ENCODE results near the gene SEMA3G.

The SEMA3G gene

GRCh38 chr3:52408466-52408865 lies 36.4 kb downstream of the SEMA3G start:
- DNase-seq (ENCODE audit: low read depth), result no peak

GRCh38 chr3:52407779-52408178 lies 37.1 kb downstream of the SEMA3G start:
- no peak for DNase-seq (ENCODE audit: low read depth)

GRCh38 chr3:52406791-52407510 lies 38.0 kb downstream of the SEMA3G start:
- no peak for DNase-seq (ENCODE audit: low read depth)

- no peak for DNase-seq (ENCODE audit: low read depth)
These were observed 38.7 kb downstream of the SEMA3G start for GRCh38 chr3:52406231-52406661.

DNA sequence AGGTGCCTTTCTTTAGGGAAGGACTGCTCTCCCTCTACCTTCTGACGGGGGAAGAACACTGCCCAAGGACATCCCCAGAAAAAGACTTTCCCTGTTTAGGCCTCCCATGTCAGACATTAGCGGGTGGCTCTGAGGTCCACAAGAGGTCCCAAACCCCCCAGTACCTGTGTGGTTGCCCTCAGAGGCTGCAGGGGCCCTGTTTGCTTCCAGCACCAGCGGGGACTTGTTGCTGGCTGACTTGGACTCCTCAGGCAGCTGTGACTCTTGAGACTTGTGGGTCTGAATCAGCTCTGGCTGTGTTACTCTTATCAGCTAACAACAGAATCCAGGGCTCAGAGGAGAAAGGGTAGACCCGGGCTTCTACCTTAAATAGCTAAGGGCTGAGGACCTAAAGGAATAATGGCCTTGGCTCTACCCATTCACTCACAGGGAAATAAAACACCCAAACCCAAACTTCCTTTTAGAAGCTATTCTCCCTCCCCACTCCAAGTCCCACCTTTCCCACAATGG lies 39.2 kb downstream of the SEMA3G start:
- no peak for DNase-seq (ENCODE audit: low read depth)

GRCh38 chr3:52405066-52405465 lies 39.8 kb downstream of the SEMA3G start:
- no peak for DNase-seq (ENCODE audit: low read depth)

- no peak for DNase-seq (ENCODE audit: low read depth)
These were observed 40.5 kb downstream of the SEMA3G start for GRCh38 chr3:52404391-52404790.

DNA sequence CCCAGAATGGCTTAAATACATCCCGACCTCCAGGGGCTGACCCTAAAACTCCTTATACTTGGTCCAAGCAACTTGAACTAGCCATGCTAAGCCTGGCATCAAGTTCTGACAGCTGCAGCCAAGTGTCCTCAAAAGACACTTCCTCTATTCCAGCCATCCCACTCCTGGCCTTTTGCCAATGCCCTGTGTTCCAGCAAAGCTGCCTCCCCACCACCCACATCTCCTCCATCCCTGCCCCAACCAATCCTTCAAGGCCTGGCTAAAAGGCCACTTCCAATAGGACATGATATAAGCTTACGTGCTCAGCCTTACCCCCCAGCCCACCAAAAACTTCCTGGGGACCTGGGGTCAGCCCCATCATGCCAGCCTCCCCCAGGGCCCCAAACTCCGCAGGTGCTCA lies 40.9 kb downstream of the SEMA3G start:
- DNase-seq (ENCODE audit: low read depth), result no peak

DNA sequence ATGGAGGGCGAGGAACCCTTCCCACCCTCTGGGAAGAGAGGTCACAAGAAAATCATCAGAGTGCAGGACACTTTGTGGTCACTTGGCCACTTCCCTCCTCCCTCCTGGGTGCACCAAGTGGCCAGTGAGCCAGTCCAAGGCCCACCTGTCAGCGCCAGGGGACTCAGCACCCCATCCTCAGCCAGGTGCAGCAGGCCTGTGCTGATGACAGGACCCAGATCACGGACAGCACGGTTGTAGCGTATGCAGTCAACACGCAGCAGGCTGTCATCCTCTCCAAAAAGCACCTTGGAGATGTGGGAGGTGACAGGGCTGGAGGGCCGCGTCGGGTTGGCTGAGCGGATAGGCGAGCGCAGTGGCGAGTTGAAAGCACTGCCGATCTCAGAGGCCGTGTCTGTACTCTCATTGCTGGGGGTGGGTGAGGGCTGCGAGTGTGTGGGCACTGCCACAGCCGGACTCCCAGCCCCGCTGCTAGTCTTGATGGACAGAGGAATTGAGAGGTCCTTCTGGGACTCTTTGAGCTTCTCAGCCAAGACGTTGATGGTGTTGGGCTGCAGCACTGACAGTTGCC lies 41.5 kb downstream of the SEMA3G start:
- DNase-seq (ENCODE audit: low read depth), result no peak

- no peak for DNase-seq (ENCODE audit: low read depth)
These were observed 42.1 kb downstream of the SEMA3G start for GRCh38 chr3:52402706-52403270.

- DNase-seq (ENCODE audit: low read depth), result no peak
These were observed 42.8 kb downstream of the SEMA3G start for GRCh38 chr3:52402101-52402521.

GRCh38 chr3:52401551-52401950 lies 43.4 kb downstream of the SEMA3G start:
- DNase-seq (ENCODE audit: low read depth), result no peak

DNA sequence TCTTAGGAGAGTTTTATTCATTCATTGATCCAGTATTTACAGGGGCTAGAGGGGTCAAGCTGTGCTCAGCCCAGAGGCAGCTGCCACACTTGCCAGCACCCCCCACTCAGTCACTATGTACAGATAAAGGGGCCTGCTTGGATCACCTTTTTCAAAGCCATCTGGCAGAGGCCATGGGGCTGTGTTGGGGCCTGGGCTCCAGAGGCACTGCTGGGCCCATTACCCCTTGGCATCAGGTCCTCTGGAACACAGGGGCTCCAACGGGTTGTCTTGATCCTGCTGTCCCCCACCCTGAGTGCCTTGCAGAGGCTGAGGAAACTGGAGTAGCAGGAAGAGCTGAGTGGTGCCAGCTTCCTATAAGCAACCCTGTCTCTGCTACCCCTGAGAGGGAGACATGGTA lies 43.9 kb downstream of the SEMA3G start:
- DNase-seq (ENCODE audit: low read depth), result no peak

GRCh38 chr3:52400275-52400793 lies 44.6 kb downstream of the SEMA3G start:
- no peak for DNase-seq (ENCODE audit: low read depth)

DNA sequence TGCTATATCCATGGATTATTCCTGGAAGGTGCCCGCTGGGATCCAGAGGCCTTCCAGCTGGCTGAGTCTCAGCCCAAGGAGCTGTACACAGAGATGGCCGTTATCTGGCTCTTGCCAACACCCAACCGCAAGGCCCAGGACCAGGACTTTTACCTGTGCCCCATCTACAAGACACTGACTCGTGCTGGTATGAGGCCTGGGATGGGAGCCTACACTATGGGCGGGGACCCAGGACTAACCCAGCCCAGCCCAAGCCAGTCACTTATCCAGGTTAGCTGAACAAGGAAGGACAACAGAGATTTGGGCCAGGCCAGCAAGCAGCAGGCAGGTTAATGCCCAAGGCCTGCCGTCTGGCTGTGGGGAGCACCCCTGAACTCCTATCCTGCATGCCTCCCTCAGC lies 45.3 kb downstream of the SEMA3G start:
- DNase-seq (ENCODE audit: low read depth), result no peak

- DNase-seq (ENCODE audit: low read depth), result no peak
These were observed 45.8 kb downstream of the SEMA3G start for GRCh38 chr3:52399131-52399530.

- DNase-seq (ENCODE audit: low read depth), result no peak
These were observed 46.2 kb downstream of the SEMA3G start for GRCh38 chr3:52398670-52399081.

- DNase-seq (ENCODE audit: low read depth), result no peak
These were observed 47.1 kb downstream of the SEMA3G start for GRCh38 chr3:52397676-52398399.

- no peak for DNase-seq (ENCODE audit: low read depth)
These were observed 47.9 kb downstream of the SEMA3G start for GRCh38 chr3:52396907-52397591.

DNA sequence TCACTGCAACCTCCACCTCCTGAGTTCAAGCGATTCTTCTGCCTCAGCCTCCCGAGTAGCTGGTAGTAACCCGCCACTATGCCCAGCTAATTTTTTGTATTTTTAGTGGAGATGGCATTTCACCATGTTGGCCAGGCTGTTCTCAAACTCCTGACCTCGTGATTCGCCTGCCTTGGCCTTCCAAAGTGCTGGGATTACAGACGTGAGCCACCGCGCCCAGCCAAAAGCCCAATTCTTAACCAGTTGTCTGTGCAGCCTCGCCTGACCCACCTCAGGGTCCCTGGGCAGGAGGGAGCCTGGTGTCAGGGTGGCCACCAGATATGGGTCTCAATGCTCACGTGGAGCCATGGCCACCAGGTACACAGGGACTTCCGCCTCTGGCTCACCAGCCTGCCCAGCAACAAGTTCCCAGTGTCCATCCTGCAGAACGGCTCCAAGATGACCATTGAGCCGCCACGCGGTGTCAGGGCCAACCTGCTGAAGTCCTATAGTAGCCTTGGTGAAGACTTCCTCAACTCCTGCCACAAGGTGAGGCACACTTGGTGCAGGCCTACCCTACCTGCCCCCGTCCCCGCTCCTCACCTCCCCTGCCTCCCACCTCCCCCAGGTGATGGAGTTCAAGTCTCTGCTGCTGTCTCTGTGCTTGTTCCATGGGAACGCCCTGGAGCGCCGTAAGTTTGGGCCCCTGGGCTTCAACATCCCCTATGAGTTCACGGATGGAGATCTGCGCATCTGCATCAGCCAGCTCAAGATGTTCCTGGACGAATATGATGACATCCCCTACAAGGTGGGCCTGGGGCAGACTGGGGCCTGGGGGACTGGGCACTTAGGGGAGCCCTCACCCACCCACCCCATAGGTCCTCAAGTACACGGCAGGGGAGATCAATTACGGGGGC lies 48.6 kb downstream of the SEMA3G start:
- DNase-seq (ENCODE audit: low read depth), result no peak

DNA sequence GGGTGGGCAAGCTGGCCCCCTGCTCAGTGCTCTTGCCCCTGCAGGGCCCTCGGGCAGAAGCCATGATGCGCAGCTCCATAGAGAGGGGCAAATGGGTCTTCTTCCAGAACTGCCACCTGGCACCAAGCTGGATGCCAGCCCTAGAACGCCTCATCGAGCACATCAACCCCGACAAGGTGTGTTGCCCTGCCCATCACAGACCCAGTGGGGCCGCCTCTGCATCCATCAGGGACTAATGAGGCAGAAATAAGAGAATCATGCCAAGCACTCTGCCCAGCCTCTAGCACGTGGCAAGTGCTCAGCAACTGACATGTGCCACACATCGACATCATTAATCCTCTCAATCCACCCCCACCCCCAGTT lies 49.4 kb downstream of the SEMA3G start:
- no peak for DNase-seq (ENCODE audit: low read depth)
